ENCODE data around the gene ANKRD9.
A peak's percentile ranks its signal among the peaks of the same experiment; 100 is the strongest.

Gene ANKRD9

DNA sequence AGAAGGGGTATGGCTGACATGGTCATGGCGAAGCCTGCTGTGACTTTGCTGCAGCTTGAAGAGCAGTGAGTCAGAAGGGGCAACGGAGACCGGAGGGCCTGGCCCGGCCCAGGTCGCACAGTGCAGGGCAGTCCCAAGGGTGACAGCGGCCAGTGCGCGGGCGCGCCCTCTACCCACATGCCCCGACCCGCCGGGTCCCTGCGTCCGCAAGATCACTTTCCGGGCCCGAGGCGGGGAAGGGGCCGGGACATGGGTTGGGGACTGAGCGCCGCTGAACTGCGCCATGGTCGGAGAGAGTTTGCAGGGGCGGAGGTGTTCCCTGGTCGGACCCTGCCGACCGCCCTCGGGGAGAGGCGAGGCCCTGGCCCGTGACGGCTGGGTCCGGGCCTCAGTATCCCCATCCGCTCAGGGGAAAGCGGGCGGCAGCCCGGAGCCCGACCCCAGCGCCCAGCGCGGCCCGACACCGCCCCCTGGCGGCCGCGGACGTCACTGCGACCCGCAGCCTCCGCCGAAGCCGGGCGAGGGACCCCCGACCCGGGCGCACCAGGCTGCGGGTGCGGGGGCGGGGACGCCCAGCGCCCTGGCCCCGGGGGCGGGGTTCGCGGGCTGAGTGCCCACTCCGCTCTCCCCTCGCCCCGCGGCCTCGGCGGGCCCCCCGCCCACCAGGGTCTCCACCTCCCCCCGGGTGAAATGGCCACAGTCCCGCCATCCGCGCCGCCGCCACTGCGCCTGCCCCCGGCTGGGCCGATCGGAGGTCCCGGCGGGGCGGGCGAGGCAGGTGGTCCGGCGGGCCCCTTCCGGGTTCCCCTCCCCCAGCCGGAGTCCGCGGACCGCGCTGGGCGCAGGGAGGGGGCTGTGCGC is 7.2 kb upstream of the ANKRD9 start:
- Histone ChIP-seq H3K27ac (peak overlapping the region; percentile 50), H3K36me3 (no peaks in the 10 kb centered on the region), H3K4me3 (ENCODE audit: low read depth in 1 of 2, low read length in 1 of 2) (peak overlapping the region; percentile 62 to 75), H3K9me3 (no peaks in the 10 kb centered on the region), H3K4me1 (ENCODE audit: control insufficient read depth in 1 of 2, insufficient read depth in 1 of 2, low read depth in 1 of 2, low read length in 1 of 2) (peaks cover 10 to 12% of the 10 kb centered on the region in 2 experiments), H3K27me3 (peaks cover 34% of the 10 kb centered on the region)
- peak; percentile 94 for TF ChIP-seq CTCF (IDR thresholded peaks at IDR 0.05)

DNA sequence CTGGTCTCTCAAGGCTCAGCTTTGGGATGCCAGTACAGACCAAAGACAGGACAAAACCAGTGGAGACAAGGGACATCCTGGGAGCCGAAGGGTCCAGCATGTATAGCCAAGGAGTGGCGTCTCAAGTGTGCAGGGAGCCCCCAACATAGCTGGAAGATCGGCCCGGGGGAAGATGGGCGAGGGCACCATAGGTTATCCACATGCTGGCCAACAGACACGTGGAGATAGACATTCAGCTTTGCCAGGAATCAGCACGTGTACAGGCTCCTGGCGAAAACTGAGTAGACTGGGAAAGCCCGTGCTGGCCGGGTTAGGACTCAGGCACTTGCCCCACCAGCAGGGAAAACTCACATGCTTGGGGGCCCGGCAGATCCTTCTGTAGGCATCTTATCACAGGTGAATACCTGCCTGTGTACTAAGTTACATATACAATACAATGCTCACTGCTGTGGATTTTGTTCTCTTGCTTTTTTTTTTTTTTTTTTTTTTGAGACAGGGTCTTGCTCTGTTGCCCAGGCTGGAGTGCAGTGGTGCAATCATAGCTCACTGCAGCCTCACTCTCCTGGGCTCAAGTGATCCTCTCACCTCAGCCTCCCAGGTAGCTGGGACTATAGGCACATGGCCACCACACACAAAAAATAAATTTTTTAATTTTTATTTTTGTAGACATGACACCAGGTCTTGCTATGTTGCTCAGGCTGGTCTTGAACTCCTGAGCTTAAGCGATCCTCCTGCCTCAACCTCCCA is 5.6 kb upstream of the ANKRD9 start:
- TF ChIP-seq CTCF (IDR thresholded peaks at IDR 0.05), result no peak

GRCh38 chr14:102513899-102514772 is 4.6 kb upstream of the ANKRD9 start:
- no peaks in the 10 kb centered on the region for H3K36me3 ChIP-seq
- peaks cover 18 to 21% of the 10 kb centered on the region in 2 experiments for H3K4me1 ChIP-seq (ENCODE audit: control insufficient read depth in 1 of 2, insufficient read depth in 1 of 2, low read depth in 1 of 2, low read length in 1 of 2)
- H3K4me3 ChIP-seq (ENCODE audit: low read depth in 1 of 2, low read length in 1 of 2), result no peak overlapping the region
- peaks cover 50% of the 10 kb centered on the region for H3K27me3 ChIP-seq
- TF ChIP-seq CTCF (IDR thresholded peaks at IDR 0.05), result no peak
- no peaks in the 10 kb centered on the region for H3K9me3 ChIP-seq
- no peak overlapping the region for H3K27ac ChIP-seq

More for the DNA sequence above, 5.6 kb upstream of the ANKRD9 start:
- Histone ChIP-seq H3K27ac (no peak overlapping the region), H3K36me3 (no peaks in the 10 kb centered on the region), H3K27me3 (peaks cover 47% of the 10 kb centered on the region), H3K9me3 (no peaks in the 10 kb centered on the region), H3K4me3 (ENCODE audit: low read depth in 1 of 2, low read length in 1 of 2) (no peak overlapping the region), H3K4me1 (ENCODE audit: control insufficient read depth in 1 of 2, insufficient read depth in 1 of 2, low read depth in 1 of 2, low read length in 1 of 2) (peaks cover 16 to 19% of the 10 kb centered on the region in 2 experiments)

DNA sequence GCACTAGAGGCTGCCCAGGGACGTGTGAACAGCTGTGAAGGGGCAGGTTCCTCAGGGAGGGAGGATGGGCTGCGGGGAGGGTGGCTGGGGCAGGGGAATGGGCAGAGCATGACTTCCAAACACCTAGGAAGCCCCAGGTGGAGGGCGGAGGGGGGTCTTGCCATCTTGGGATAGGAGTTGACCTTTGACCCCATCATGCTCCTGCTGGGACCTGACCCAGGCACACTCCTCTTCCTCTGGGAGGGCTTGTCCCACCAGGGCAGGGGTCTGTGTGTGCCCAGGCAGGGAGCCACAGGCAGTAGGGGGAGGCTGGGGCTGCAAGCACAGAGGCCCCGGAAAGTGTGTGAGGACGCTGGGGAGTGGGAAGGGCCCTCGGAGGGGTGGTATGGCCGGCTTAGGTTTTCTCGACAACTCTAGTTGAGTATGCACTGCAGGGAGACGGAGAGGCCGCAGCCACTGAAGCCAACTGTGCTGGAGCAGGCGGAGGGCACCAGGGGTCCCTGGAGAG is 3.3 kb upstream of the ANKRD9 start:
- no peak overlapping the region for H3K4me3 ChIP-seq (ENCODE audit: low read depth in 1 of 2, low read length in 1 of 2)
- TF ChIP-seq CTCF (IDR thresholded peaks at IDR 0.05), result no peak
- no peak overlapping the region for H3K27ac ChIP-seq
- peaks cover 23 to 26% of the 10 kb centered on the region in 2 experiments for H3K4me1 ChIP-seq (ENCODE audit: control insufficient read depth in 1 of 2, insufficient read depth in 1 of 2, low read depth in 1 of 2, low read length in 1 of 2)
- H3K36me3 ChIP-seq, result no peaks in the 10 kb centered on the region
- no peaks in the 10 kb centered on the region for H3K9me3 ChIP-seq
- peaks cover 46% of the 10 kb centered on the region for H3K27me3 ChIP-seq

DNA sequence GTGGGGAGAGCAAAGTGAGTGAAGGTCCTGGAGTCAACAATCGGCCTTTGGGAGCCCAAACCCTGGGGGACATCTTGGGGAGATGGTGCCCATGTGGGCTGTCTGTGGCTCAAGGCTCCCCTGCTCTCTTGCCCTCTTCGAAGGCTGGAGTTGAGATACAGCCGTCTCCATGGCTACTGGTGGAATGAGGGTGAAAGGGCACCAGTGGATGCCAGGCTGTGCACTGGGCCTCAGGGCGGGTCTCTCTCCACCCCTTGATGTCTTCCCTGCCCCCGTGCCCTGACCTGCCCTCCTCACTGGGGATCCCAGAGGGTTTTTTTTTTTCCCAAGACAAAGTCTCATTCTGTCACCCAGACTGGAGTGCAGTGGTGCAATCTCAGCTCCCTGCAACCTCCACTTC is 2.0 kb upstream of the ANKRD9 start:
- TF ChIP-seq CTCF (IDR thresholded peaks at IDR 0.05), result no peak
- Histone ChIP-seq H3K27me3 (peaks cover 36% of the 10 kb centered on the region), H3K4me3 (ENCODE audit: low read depth in 1 of 2, low read length in 1 of 2) (no peak overlapping the region), H3K9me3 (no peaks in the 10 kb centered on the region), H3K27ac (no peak overlapping the region), H3K4me1 (ENCODE audit: control insufficient read depth in 1 of 2, insufficient read depth in 1 of 2, low read depth in 1 of 2, low read length in 1 of 2) (peaks cover 16 to 17% of the 10 kb centered on the region in 2 experiments), H3K36me3 (no peaks in the 10 kb centered on the region)
